ENCODE results near the gene EME2. TPM values are rescaled to one million over a fixed set of nuclear protein-coding genes. Genes with fewer than 3 reads are reported as not detected.

EME2 gene
- total RNA-seq, 1 experiment from 2014 or later, result 19.5 TPM

GRCh38 chr16:1818204-1818872 lies 45.7 kb downstream of the EME2 start:
- TF ChIP-seq EZH2 (IDR thresholded peaks at IDR 0.05; ENCODE audit: borderline replicate concordance, low read depth, low read length, poor library complexity, severe bottlenecking), result no peak
- no peak for TF ChIP-seq CTCF (conservative IDR thresholded peaks at IDR 0.05; ENCODE audit: low read depth, low read length)
- POLR2A ChIA-PET (ENCODE audit: low non-redundant PET), result no interaction called here
- BruUV-seq (replicated peaks), result no TSS peak

DNA sequence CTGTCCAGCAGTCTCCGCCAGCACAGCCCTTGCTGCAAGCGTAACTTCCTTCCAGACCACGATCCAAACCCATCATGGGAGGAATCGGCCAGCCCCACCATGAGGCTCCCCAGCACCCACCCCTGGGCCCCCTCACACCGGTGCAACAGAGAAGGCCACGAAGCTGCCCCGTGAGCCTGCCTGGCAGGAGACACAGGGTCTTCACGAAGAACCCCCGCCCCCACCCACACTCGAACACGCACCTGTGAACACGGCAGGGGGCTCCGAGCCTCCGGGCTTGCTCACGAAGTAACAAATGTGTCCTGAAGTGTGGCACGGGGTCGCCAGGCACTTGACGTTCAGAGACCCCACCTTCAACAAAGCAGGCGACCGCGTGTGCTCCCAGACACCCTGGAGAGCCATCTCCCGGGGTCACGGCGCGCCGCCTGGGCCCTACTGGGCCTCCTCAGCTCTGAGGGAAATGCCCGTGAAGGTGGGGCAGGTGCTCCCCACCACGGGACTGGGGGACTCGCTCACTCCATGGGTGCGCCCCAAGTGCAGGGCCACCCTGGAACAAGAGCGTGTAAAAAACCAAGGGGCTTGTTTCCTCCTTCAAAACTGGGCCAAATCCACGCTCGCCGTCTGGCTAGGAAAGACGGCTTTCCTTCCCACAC lies 46.4 kb downstream of the EME2 start:
- TF ChIP-seq CTCF (conservative IDR thresholded peaks at IDR 0.05; ENCODE audit: low read depth, low read length), result no peak
- TF ChIP-seq EZH2 (IDR thresholded peaks at IDR 0.05; ENCODE audit: borderline replicate concordance, low read depth, low read length, poor library complexity, severe bottlenecking), result no peak
- DNase-seq (ENCODE audit: low spot score), result no peak
- CTCF ChIA-PET, result no interaction called here
- Histone ChIP-seq H3K9me3 (ENCODE audit: low read depth, low read length, poor library complexity, severe bottlenecking) (no peaks in the 10 kb centered on the region), H3K27ac (ENCODE audit: low read depth, low read length, poor library complexity, severe bottlenecking) (no peak overlapping the region), H3K4me1 (ENCODE audit: insufficient read depth, low read length, poor library complexity, severe bottlenecking) (no peaks in the 10 kb centered on the region), H3K4me3 (ENCODE audit: low read depth, low read length, poor library complexity, severe bottlenecking) (no peak overlapping the region), H3K27me3 (replicated peaks; ENCODE audit: insufficient read depth, low read depth, low read length, poor library complexity) (no peaks in the 10 kb centered on the region), H3K36me3 (ENCODE audit: insufficient read depth, low read length, poor library complexity, severe bottlenecking) (no peaks in the 10 kb centered on the region)
- intact Hi-C loops (cut with micrococcal nuclease; ENCODE audit: unreplicated experiment), result no loop called here
- no TSS peak for BruUV-seq (replicated peaks)
- POLR2A ChIA-PET (ENCODE audit: low non-redundant PET), result no interaction called here

More at GRCh38 chr16:1818204-1818872, 45.7 kb downstream of the EME2 start:
- intact Hi-C loops (cut with micrococcal nuclease; ENCODE audit: unreplicated experiment), result no loop called here
- Histone ChIP-seq H3K27me3 (replicated peaks; ENCODE audit: insufficient read depth, low read depth, low read length, poor library complexity) (no peaks in the 10 kb centered on the region), H3K27ac (ENCODE audit: low read depth, low read length, poor library complexity, severe bottlenecking) (no peak overlapping the region), H3K4me1 (ENCODE audit: insufficient read depth, low read length, poor library complexity, severe bottlenecking) (no peaks in the 10 kb centered on the region), H3K4me3 (ENCODE audit: low read depth, low read length, poor library complexity, severe bottlenecking) (no peak overlapping the region), H3K36me3 (ENCODE audit: insufficient read depth, low read length, poor library complexity, severe bottlenecking) (no peaks in the 10 kb centered on the region), H3K9me3 (ENCODE audit: low read depth, low read length, poor library complexity, severe bottlenecking) (no peaks in the 10 kb centered on the region)
- CTCF ChIA-PET, result no interaction called here
- DNase-seq (ENCODE audit: low spot score), result no peak

DNA sequence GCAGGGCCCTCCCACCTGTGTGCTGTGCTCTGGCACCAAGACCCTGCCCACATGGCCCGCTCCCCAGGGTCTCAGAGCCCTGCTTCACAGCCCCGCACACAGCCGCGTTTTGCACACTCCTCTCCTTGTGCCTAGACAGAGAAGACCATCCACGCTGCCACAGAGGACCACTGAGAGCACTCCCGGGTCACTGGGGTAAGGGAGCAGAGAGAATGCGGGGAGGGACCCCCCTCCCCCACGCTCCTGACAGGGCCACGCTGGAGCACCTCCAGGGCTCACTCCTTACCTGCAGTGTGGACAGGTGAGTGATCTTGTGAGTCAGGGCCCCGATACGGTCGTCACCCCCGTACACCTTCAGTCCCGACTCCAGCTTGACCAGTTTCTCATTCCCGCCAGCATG lies 47.0 kb downstream of the EME2 start:
- H3K36me3 ChIP-seq (ENCODE audit: insufficient read depth, low read length, poor library complexity, severe bottlenecking), result no peaks in the 10 kb centered on the region
- no peaks in the 10 kb centered on the region for H3K9me3 ChIP-seq (ENCODE audit: low read depth, low read length, poor library complexity, severe bottlenecking)
- no peak overlapping the region for H3K27ac ChIP-seq (ENCODE audit: low read depth, low read length, poor library complexity, severe bottlenecking)
- TF ChIP-seq EZH2 (IDR thresholded peaks at IDR 0.05; ENCODE audit: borderline replicate concordance, low read depth, low read length, poor library complexity, severe bottlenecking) (no peak), CTCF (conservative IDR thresholded peaks at IDR 0.05; ENCODE audit: low read depth, low read length) (no peak)
- H3K4me1 ChIP-seq (ENCODE audit: insufficient read depth, low read length, poor library complexity, severe bottlenecking), result no peaks in the 10 kb centered on the region
- no peak for DNase-seq (ENCODE audit: low spot score)
- POLR2A ChIA-PET (ENCODE audit: low non-redundant PET), result no interaction called here
- H3K4me3 ChIP-seq (ENCODE audit: low read depth, low read length, poor library complexity, severe bottlenecking), result no peak overlapping the region
- CTCF ChIA-PET, result no interaction called here
- BruUV-seq (replicated peaks), result no TSS peak
- intact Hi-C loops (cut with micrococcal nuclease; ENCODE audit: unreplicated experiment), result loop anchor here (10.0 kb wide), 1 partner anchor 45 kb away; the partner anchor contains the start of genes EME2, MRPS34 and NME3
- H3K27me3 ChIP-seq (replicated peaks; ENCODE audit: insufficient read depth, low read depth, low read length, poor library complexity), result no peaks in the 10 kb centered on the region

Measured in A673 (cell line).